Cerebellar cortex (tissue), 1 donor: ENCODE results near the gene CFAP92.
"Not testable (repeated sequence)": the region's sequence is repeated elsewhere in the genome, so short reads cannot be mapped to it uniquely, and the experiment has no call there.

Source experiments
- DNase-seq: peaks from one replicate; pipeline ENCODE4 v3.0.0-alpha.2; 2015; ENCODE audit warnings: low spot score

The CFAP92 gene

DNA sequence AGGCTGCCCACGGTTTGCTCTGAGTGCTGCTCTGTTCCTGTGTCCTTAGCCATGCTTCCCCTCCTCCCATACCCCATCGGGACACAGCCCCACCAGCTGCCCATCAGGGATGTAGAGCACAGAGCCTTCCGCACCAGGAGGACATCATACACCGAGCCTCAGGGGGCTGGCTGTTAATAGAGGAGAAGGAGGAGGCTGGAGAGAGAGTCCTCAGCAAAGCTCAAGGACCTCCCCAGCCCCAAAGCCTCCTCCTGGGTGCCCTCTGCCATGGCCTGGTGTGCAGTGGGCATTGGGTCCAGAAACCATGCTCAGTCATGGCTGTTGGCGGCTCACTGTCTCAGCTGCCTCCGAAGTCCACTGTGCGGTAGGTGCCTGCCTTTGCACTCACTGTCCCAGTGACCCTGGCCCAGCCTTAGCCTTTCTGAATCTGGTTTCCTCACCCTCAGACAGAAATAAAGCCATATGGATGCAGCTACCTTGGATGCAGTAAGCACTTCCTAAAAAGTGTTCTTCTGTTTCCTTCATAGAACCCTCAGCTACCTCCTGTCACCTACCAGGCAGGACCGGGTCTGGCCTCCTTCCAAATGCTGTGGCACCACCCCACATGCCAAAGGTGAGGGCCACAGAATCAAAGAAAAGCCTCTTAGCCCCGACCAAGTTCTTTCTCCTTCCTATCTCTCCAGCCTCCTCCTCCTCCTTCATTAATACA, 60.5 kb downstream of the CFAP92 start:
- DNase-seq, result no peak

DNA sequence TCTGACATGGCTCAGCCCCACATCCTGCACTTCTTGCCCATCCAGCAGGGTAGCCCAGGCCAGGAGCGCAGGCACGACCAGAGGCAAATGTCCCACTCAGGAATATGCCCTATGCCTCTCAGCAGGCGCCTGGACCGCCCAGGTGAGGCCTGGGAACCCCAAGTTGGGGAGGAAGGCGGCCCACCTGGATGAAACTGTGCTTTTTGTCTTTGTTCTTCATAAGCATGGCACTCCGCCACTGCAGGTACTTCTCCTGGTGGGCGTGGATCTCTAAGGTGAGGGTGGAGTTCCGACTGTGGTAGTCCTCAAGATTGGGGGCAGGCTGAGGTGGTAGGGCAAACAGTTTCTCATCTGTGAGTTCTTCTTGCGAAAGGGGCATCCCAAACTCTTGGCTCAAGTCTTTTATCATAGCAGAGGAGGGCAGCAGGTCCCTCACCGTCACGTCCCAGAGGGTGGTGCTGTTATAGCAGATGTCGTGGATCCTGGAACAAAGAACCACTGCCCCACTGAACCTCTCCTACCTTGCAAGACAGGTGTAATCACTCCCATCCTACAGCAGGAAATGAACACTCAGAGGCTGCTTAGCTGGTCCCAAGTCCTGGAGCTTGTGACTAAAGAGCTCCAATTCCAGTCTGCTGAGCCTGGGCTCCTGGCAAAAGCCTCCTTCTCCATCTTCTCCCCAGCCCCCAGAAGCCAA, 61.2 kb downstream of the CFAP92 start:
- DNase-seq, result no peak

DNA sequence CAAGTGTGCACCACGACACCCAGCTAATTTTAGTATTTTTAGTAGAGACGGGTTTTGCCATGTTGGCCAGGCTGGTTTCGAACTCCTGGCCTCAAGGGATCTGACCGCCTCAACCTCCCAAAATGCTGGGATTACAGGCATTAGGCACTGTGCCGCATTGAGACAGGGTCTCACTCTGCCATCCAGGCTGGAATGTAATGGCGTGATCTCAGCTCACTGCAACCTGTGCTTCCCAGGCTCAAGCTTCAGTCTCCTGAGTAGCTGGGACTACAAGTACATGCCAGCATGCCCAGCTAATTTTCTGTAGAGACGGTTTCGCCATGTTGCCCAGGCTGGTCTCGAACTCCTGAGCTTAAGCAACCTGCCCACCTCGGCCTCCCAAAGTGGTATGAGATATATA, 62.8 kb downstream of the CFAP92 start:
- no peak for DNase-seq

DNA sequence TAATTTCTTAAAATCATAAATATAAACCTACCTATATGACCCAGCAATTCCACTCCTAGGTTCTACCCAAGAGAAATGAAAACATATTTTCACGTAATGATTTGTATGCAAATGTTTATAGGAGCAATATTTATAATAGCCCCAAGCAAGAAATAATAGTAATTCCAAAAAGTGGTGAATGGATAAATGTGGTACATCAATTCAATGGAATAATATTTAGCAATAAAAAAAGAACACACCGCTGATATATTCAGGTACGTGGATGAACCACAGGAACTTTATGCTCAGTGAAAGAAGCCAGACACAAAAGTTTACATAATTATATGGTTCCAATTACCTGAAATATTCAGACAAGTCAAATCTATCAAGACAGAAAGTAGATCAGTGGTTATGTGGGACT, 64.5 kb downstream of the CFAP92 start:
- no peak for DNase-seq

DNA sequence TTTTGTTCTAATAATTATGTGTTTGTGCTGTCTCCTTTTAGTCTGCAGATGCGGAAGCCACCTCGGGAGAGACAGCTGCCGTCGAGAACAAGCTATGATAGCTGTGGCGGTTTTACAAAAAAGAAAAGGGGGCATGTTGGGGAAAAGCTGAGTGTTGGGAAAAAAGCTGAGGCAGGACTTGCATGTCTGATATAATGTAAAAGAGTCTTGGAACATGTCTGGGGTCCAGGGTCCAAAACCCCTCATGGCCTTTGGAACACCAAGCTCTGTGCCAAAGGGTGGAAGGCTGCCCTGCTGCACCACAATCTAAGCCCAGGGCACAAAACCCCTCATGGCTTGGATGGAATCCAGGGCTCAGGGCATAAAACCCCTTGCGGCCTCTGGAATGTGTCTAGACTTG, 69.9 kb downstream of the CFAP92 start:
- not testable (repeated sequence) for DNase-seq

DNA sequence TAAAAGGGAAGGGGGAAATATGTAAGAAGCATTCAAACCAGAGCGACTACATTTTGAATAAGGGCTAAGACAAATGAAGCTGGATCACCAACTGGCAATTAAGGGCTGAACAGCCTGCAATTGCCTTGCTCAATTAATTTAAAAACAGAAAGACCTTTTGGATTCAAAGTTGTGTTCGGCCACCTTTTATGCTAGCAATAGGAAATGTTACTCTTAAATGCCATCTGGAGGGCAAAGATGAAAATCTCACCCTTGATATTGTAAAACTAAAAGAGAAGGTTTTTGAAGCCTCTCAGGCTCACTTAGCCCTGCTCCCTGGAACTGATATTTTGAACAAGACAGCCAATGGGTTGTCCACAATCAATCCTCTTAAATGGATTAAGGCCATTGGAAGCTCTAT, 70.3 kb downstream of the CFAP92 start:
- DNase-seq, result peak; percentile 18

DNA sequence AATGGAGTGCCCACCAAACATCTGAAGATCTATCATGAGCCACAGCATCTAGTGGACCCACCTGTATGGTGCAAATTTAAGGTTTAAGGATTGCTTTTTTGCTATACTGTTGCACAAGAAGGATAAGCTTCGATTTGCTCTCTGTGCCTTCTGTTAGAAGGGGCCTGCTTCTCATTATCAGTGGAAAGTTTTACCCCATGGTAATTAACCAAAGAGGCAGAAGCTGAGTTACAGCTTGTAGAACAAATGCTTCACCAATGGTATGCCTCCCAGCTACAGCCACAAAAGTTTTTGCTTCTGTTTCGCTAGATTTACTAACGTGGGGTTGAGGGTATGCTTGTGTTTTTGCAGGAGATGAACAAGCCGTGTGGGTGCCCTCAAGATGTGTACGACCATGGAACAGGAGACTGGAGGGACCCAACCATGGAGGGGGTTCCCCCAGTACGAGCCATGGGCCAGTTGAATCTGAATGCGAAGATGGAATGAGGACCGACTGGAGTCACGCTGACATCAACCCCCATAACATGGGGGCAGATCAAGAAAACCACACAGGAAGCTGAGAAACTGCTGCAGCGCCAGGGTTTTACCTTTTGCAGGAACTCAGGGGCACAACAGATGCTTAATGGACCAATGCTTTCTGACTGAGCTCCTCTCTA, 70.9 kb downstream of the CFAP92 start:
- DNase-seq, result no peak

DNA sequence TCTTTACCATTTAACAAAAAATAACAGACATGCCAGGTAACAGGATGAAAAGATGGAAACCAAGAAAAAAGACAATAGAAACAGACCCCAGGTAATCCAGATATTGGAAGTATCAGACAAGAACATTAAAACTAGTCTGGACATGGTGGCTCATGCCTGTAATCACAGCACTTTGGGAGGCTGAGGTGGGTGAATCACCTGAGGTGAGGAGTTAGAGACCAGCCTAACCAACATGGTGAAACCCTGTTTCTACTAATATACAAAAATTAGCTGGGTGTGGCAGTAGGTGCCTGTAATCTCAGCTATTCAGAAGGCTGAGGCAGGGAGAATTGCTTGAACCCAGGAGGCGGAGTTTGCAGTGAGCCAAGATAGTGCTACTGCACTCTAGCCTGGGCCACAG, 73.9 kb downstream of the CFAP92 start:
- no peak for DNase-seq

DNA sequence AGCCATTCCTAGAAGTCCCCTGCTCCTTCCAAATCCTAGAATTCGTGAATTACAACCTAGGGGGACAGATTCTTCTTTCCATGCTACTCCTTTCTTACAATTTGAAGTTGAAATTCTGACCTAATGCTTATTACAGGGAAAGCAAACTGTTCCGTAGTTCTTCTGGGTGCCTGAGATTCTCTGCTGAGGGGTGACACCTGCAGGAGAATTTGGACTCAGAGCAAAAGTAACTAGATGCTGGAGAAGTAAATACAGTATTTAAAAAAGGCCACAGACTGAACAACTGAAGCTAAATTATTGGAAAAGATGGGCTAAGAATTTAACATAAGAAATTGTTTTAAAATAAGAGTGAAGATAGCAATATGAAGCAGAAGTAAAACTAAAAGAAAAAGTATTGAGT, 76.6 kb downstream of the CFAP92 start:
- DNase-seq, result peak; percentile 59

DNA sequence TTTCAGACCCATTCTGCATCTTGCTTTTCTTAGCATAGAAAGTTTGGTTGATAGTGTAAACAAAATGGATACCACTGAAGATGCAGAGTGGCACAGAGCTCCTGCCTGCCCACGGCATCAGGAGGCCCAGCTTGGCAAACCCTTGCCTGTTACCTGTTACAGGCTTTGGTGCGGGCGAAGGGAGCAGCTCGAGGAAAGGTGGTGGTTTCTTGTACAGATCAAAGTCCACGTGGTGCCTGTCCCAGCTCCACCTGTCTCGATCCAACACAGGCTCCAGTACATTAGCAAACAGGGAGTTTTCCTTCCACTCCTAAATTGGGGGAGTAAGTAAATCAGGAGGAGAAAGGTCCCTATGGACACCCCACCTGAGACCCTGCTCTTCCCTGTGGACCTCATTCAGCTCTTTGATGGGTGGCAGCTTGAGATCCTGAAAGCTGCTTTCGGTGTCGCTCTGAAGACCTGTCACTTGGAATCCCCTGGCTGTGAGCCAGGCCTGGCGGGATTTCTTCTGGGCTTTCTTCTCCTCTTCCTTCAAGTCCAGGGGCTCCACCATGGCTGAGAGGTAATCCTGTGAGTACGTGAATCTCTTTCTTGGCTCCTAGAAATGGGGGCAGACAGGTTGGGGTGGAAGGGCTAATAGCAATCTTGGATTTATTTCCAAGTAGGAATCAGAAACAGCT, 78.8 kb downstream of the CFAP92 start:
- DNase-seq, result no peak

DNA sequence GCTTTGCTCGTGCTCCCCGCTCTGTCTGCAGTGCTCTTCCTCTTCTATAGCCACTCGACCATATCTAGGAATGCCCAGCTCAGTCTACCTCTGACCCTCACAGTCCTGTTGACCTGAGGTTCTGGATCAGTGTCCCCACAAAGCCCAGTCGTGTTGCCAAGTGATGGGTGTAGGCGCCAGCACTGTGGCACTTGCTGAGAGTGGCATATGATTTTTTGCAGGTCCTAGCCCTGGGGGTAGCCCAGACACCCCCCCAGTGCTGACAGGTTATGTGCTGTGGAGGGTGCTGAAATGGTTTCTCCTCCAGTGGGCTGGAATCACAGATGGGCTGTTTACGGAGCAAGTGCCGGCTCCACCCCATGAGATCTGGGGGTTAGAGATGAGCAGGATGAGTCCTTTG, 82.0 kb downstream of the CFAP92 start:
- DNase-seq, result no peak

DNA sequence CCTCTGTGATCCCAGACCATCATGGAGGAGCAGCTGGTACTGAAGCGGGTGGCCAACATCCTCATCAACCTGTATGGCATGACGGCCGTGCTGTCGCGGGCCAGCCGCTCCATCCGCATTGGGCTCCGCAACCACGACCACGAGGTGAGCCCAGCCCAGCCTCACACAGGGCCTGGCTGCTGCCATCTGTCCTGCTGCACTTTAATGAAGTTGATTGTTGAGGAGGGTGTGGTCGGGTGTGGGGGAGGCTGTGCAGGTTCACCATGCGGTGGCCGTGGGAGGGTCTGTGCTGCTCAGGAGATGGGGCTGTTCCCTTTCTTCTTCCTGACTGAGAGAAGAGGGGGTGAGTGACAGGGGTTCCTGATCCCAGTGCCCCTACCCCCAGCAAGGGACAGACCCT, 83.9 kb downstream of the CFAP92 start:
- DNase-seq, result no peak

DNA sequence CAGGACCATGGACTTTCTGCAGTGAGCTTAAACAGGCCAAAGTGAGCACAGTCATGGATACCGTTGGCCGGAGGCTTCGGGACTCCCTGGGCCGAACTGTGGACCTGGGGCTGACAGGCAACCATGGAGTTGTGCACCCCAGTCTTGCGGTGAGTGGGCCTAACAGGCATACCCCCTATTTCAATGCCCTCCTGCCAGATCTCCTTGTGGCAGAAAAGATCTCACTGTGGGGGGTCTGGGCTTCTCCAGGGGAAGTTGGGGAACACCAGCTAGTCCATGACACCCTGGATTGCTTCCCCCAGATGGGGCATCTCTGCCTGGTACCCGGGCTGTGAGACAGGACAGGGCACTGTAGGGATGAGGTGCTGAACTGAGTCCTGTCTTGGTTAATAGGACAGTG, 84.9 kb downstream of the CFAP92 start:
- no peak for DNase-seq

DNA sequence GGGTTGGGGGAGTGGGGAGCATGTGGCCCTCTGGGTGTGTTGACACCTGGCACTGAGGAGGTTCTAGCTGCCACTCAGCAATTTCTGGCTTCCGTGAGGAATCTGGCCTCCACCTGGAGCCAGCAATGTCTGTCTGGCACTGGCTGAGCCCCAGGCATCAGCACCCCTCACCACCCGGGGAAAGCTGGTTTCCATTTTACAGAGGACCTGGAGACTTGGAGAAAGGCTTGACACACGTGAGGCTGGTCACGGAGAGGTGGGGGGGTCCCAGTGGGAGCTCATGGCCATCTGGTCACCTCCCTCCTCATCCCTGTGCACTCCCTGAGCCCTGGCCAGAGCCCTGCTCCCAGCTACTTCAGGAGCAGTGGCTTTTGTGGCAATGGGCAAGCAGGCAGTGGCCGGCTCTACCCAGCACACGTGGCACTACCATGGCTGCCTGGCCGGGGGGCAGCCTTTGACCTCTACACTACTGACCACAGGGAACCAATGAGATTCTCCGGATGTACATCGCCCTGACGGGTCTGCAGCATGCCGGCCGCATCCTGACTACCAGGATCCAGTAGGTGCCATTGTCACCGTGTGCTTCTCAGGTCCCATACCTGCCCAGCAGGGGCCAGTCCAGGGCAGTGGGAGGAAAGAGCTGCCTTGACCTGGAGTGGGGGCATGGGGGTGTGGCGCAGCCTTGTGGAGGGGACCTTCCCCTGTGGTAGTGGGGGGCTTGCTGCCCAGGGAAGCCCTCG, 86.0 kb downstream of the CFAP92 start:
- peak; percentile 67 for DNase-seq

DNA sequence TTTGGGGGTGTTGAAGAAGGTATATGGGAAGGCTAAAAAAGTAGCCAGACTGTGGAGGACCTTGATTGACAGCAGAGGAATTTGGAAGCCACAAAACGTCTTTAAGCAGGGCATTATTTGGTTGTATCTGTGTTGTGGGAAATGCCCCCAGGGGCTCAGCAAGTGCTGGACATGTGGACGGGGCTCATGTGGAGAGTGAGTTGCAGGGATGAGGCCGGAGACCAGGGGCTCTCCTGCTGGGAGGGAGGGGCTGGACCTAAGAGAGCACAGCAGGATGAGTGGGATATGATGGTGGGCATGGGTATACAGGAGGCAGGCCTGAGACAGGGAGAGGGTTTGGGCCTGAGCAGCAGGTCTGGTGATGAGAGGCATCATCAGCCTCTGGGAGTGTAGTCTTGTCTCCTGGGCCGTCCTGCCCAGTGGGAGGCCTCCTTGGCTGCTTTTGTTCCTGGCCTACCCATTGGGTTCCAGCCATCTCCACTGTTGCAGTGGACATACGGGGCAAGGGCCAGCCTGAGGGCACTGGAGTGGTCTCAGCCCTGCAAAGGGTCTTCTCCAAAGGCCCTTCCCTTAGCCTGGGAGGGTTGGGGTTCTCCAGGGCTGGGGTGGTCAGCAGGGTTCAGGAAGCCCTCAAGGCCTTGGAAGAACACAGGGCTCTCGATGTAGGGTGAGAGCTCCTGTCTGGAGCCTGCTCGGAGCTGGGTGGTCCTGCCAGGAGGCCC, 86.9 kb downstream of the CFAP92 start:
- no peak for DNase-seq

DNA sequence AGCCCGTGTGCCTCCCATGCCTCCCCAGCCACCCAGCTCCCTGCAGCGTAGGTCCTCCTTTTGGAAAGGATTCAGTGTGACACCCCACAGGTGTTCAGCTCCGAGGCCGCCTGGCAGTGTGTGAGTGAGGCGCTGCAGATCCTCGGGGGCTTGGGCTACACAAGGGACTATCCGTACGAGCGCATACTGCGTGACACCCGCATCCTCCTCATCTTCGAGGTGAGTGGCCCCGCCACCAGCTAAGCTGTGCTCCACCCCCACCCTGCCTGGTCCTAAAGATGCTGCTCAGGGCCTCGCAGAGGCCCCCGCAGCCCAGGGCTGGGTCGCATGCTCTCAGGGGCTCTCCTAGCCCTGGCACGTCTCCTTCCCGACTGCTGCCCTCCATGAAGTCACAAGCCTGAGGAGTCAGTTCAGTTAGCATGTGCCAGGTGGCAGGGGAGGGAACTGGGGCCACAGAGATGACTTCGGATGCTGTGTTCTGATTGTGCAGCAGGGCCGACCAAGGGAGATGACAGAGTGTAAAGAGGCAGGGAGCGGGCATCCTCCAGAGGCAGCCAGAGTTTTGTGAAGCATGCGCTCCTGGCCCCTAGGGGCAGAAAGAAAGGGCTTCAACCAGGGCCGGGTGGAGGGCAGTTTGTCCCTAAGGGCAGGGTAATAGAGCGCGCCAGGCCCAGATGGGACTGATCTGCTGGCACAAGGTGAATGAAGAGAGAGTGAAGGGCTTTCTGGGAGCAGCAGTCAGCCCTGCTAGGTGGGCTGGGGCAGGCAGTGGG, 87.7 kb downstream of the CFAP92 start:
- peak; percentile 23 for DNase-seq

DNA sequence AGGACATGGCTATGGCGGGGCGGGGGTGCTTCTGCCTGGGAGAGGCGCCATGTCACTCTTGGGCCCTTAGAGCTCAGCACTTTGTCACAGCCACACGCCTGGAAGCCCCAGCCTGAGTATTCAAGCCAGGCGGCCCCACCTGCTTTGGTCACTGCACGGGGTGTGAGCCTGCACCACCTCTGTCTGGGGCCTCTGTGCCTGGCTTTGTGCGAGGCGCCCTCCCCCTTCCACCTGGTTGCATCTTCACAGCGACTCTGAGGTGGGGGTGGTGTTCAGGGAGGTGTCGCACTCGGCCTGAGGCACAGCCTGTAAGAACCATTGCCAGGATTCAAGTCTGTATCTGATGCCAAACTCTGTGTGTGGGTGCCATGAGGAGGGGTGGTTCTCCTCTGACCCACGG, 90.4 kb downstream of the CFAP92 start:
- DNase-seq, result no peak

DNA sequence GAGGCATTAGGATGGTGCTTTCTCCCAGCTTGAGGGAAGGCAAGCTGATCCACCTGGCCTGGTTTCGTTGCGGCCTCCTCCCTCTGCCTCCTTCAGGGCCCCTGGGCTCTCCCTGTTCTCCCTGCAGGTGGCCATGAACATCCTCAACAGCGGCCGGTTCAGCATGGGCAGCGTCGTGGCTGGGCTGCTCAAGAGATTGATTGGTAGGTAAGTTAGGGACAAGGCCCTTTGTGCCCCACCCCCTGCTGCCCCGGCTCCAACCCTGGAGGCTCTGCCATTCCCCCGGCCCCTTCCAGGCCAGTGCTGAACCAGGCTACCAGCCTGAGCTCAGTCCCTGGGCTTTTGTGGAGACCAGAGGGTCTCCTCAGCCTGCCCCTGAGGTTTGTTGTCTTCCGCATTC, 91.5 kb downstream of the CFAP92 start:
- DNase-seq, result no peak

DNA sequence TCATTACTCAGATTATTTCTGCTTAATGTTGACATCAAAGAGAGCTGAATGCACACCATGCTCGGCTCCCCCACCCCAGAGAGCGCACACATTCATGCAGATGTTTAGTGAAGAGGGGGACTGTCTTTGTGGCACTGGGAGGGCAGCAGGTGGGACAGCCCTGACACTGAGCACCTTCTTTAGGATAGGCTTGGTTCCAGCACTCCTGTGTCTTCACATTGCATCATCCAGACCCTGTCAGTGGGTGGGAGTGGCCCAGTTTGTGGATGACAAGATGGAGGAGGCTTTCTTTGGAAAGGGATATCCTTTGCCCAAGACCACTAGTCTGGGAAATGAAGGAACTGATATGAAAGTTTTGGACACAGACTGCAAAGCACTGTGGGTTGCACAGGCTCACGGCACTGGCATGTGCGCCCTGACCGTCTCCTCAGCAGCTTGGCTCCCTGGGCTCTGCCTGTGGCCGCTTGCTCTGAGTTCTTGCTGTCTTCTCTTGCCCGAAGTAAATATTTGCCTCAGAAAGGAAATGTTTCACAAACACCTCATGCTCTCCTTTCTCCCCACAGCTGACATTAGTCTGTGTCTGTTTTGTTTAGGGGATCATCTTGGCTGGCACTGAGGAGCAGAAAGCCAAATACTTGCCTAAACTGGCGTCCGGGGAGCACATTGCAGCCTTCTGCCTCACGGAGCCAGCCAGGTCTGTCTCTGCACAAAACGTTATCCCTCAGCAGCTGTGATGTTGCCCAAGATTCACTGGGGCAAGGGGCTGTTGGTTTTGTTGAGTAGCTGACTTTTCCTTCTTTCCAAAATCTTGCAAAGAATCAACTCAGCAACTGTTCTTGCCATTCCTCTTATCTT, 97.8 kb downstream of the CFAP92 start:
- no peak for DNase-seq
